OCI-LY7 (cell line): ENCODE data around the gene BCL11A.

Experiments
- CTCF ChIP-seq: fragments of 200-600 bp; sonication (generic); conservative IDR thresholded peaks from 2 replicates; pipeline ENCODE4 v1.5.1; 2014; ENCODE audit warnings: mild to moderate bottlenecking, antibody characterized with exemption, low read length, moderate library complexity, mixed read lengths
- EZH2phosphoT487 ChIP-seq: fragments of 200-600 bp; sonication (generic); IDR thresholded peaks from 2 replicates; pipeline ENCODE4 v1.6.1; 2018; ENCODE audit warnings: low read depth, borderline replicate concordance, mild to moderate bottlenecking, mixed run types, antibody characterized with exemption, low read length, moderate library complexity, mixed read lengths

DNA sequence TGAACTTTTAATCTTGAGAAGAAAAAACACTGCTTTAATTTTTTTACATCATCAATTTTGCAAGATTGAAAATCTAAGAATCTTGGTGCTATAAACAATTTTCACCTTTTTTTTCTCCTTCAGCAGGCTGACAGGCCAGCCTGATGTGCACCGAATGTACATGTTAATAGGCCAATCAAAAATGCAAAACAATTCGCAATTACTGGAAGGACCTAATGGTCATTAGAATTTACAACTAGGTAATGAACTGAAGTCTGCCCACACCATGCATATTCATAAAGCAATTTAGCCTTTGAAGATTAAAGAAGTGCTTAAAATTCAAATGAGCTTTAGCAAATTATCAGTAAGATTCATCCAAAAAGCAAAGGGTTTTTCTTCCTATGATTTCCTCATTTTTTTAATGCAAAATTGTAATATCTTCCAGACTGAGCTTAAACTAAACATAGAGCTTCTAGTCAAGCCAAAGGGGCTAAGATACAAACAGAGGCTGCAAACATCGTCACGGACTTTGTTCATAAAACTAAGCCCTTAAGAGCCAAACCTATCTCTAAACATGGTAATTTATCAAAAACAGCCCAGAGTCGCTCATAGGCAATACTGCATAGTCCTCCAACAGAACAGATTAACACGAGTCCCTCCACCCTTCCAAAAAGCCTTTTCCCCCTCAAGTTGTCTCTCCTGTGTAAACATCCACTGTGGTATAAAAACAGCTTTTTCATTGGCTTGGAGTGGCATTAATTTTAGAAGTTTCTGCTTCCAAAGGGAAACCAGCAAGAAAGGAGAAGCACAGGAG is 18.4 kb downstream of the BCL11A start:
- no peak for TF ChIP-seq CTCF
- TF ChIP-seq EZH2phosphoT487 = no peak
